K562 (cell line): ENCODE data around the gene FRMD4A. TPM values are rescaled to one million over a fixed set of nuclear protein-coding genes. Genes with fewer than 3 reads are reported as not detected.

Source experiments
- GATA2 ChIP-seq: sonication (generic); formaldehyde crosslinking; IDR thresholded peaks from 2 replicates; pipeline ENCODE4 v1.4.0; 2020; ENCODE audit warnings: mild to moderate bottlenecking, missing genetic modification reagents
- PHTF2 ChIP-seq: fragments of 250-450 bp; sonication (Bioruptor Pico); IDR thresholded peaks from 2 replicates; pipeline ENCODE4 v1.5.0; 2021; ENCODE audit warnings: mild to moderate bottlenecking
- PTRF ChIP-seq: fragments of 450-650 bp; IDR thresholded peaks from 2 replicates; pipeline ENCODE4 v1.6.1; 2016; ENCODE audit warnings: mild to moderate bottlenecking, missing genetic modification characterization, missing compliant biosample characterization
- polyA plus RNA-seq, 8 experiments: library from polyadenylated mRNA; depleted of rRNA in 4 of 8; stranded (reverse) in 5 of 8; unstranded in 3 of 8; fragments of >200 nt; fragmentation: Nextera tagmentation in 2 of 8; fragmentation: Illumina TruSeq in 1 of 8; extraction: Ambion mirVana in 2 of 8; extraction: Trizol in 1 of 8; gene quantifications; 2 replicates each; pipeline versions ENCODE4 v1.2.1 to v1.2.3, GENCODE V29; 2011 to 2014; ENCODE audit warnings: inconsistent platforms in 1 of 8, missing spikeins in 1 of 8
- total RNA-seq, 7 experiments: library from RNA; depleted of rRNA in 6 of 7; stranded (reverse); fragments of >200 nt in 6 of 7; fragmentation: Illumina TruSeq in 2 of 7; extraction: Trizol in 2 of 7; gene quantifications; 2 replicates each; pipeline versions ENCODE4 v1.2.1 to v1.2.3, GENCODE V29; 2011 to 2021; ENCODE audit warnings: low replicate concordance in 1 of 7
- TF ChIP-seq, protein P1 (sequence below): fragments of 450-650 bp; IDR thresholded peaks from 2 replicates; pipeline ENCODE4 v1.6.1; 2018; ENCODE audit not compliant: partially characterized antibody
- TF ChIP-seq, protein P2 (sequence below): fragments of 200-600 bp; sonication (generic); IDR thresholded peaks from one replicate; pipeline ENCODE4 v1.6.1; 2012; ENCODE audit warnings: mild to moderate bottlenecking, low read depth, low read length, inconsistent platforms
- TF ChIP-seq, protein P3 (sequence below), 3 experiments: IDR thresholded peaks in 2 of 3; conservative IDR thresholded peaks in 1 of 3; 2 replicates each; pipeline ENCODE4 v1.5.1; 2011 to 2012; ENCODE audit warnings: low read length in 3 of 3, mild to moderate bottlenecking in 3 of 3, control low read depth in 2 of 3, improper control_type of control experiment in 1 of 3, inconsistent platforms in 1 of 3, low read depth in 1 of 3, mixed read lengths in 1 of 3, moderate library complexity in 1 of 3; ENCODE audit not compliant: insufficient read depth in 2 of 3
- TF ChIP-seq, protein P4 (sequence below): fragments of 450-650 bp; formaldehyde crosslinking; IDR thresholded peaks from 2 replicates; pipeline ENCODE4 v1.4.0; 2020; ENCODE audit warnings: mild to moderate bottlenecking, moderate library complexity

FRMD4A gene
- total and polyA plus RNA-seq, 9 of the 15 experiments (the other 6 are each of a cell fraction or from before 2014, with no cell fraction given) = 0.80 to 5.2 (median 3.0) TPM

DNA sequence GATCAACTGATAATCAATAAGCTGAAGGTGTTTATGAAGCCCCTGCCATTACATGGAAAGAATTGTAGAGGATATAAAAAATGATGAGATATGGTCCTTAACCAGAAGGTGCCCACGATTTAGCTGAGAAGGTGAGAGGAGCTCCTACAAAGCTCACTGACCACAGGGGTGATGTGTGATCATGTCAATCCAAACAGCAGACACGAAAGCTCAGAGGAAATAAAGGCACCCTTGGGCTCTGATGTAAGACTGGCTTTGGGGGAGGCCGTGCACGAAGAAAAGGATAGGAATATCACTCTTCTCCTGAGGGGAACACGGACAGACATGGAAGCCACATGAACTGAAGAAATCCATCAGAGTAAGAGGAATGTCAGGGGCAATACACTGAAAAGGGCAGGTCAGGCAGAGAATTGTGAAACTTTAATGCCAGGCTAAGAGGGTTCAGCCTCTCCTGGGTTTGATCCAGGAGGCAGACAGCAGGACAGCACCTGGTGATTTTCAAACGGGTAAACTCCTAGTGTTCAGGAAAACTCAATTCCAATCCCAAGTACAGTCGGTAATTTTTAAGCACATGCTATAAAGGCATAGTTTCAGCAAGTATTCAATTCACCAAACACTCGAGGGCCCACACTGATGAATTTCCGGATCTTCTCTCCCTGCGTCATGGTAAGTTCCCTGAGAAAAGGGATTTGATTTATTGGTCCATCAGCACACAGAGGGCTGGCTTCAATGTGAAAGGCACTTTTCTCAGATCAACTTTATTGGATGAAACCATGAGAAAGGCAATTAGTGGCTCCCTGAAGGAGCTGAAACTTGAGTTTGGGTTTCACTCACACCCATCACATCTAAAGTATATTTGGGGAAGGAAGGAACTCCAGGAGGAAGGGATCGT, 580.2 kb downstream of the FRMD4A start (continued):
- TF ChIP-seq, protein P1, sequence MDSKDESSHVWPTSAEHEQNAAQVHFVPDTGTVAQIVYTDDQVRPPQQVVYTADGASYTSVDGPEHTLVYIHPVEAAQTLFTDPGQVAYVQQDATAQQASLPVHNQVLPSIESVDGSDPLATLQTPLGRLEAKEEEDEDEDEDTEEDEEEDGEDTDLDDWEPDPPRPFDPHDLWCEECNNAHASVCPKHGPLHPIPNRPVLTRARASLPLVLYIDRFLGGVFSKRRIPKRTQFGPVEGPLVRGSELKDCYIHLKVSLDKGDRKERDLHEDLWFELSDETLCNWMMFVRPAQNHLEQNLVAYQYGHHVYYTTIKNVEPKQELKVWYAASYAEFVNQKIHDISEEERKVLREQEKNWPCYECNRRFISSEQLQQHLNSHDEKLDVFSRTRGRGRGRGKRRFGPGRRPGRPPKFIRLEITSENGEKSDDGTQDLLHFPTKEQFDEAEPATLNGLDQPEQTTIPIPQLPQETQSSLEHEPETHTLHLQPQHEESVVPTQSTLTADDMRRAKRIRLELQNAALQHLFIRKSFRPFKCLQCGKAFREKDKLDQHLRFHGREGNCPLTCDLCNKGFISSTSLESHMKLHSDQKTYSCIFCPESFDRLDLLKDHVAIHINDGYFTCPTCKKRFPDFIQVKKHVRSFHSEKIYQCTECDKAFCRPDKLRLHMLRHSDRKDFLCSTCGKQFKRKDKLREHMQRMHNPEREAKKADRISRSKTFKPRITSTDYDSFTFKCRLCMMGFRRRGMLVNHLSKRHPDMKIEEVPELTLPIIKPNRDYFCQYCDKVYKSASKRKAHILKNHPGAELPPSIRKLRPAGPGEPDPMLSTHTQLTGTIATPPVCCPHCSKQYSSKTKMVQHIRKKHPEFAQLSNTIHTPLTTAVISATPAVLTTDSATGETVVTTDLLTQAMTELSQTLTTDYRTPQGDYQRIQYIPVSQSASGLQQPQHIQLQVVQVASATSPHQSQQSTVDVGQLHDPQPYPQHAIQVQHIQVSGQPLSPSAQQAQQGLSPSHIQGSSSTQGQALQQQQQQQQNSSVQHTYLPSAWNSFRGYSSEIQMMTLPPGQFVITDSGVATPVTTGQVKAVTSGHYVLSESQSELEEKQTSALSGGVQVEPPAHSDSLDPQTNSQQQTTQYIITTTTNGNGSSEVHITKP = no peak
- TF ChIP-seq, protein P2, sequence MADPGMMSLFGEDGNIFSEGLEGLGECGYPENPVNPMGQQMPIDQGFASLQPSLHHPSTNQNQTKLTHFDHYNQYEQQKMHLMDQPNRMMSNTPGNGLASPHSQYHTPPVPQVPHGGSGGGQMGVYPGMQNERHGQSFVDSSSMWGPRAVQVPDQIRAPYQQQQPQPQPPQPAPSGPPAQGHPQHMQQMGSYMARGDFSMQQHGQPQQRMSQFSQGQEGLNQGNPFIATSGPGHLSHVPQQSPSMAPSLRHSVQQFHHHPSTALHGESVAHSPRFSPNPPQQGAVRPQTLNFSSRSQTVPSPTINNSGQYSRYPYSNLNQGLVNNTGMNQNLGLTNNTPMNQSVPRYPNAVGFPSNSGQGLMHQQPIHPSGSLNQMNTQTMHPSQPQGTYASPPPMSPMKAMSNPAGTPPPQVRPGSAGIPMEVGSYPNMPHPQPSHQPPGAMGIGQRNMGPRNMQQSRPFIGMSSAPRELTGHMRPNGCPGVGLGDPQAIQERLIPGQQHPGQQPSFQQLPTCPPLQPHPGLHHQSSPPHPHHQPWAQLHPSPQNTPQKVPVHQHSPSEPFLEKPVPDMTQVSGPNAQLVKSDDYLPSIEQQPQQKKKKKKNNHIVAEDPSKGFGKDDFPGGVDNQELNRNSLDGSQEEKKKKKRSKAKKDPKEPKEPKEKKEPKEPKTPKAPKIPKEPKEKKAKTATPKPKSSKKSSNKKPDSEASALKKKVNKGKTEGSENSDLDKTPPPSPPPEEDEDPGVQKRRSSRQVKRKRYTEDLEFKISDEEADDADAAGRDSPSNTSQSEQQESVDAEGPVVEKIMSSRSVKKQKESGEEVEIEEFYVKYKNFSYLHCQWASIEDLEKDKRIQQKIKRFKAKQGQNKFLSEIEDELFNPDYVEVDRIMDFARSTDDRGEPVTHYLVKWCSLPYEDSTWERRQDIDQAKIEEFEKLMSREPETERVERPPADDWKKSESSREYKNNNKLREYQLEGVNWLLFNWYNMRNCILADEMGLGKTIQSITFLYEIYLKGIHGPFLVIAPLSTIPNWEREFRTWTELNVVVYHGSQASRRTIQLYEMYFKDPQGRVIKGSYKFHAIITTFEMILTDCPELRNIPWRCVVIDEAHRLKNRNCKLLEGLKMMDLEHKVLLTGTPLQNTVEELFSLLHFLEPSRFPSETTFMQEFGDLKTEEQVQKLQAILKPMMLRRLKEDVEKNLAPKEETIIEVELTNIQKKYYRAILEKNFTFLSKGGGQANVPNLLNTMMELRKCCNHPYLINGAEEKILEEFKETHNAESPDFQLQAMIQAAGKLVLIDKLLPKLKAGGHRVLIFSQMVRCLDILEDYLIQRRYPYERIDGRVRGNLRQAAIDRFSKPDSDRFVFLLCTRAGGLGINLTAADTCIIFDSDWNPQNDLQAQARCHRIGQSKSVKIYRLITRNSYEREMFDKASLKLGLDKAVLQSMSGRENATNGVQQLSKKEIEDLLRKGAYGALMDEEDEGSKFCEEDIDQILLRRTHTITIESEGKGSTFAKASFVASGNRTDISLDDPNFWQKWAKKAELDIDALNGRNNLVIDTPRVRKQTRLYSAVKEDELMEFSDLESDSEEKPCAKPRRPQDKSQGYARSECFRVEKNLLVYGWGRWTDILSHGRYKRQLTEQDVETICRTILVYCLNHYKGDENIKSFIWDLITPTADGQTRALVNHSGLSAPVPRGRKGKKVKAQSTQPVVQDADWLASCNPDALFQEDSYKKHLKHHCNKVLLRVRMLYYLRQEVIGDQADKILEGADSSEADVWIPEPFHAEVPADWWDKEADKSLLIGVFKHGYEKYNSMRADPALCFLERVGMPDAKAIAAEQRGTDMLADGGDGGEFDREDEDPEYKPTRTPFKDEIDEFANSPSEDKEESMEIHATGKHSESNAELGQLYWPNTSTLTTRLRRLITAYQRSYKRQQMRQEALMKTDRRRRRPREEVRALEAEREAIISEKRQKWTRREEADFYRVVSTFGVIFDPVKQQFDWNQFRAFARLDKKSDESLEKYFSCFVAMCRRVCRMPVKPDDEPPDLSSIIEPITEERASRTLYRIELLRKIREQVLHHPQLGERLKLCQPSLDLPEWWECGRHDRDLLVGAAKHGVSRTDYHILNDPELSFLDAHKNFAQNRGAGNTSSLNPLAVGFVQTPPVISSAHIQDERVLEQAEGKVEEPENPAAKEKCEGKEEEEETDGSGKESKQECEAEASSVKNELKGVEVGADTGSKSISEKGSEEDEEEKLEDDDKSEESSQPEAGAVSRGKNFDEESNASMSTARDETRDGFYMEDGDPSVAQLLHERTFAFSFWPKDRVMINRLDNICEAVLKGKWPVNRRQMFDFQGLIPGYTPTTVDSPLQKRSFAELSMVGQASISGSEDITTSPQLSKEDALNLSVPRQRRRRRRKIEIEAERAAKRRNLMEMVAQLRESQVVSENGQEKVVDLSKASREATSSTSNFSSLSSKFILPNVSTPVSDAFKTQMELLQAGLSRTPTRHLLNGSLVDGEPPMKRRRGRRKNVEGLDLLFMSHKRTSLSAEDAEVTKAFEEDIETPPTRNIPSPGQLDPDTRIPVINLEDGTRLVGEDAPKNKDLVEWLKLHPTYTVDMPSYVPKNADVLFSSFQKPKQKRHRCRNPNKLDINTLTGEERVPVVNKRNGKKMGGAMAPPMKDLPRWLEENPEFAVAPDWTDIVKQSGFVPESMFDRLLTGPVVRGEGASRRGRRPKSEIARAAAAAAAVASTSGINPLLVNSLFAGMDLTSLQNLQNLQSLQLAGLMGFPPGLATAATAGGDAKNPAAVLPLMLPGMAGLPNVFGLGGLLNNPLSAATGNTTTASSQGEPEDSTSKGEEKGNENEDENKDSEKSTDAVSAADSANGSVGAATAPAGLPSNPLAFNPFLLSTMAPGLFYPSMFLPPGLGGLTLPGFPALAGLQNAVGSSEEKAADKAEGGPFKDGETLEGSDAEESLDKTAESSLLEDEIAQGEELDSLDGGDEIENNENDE = no peak
- TF ChIP-seq PHTF2 (CRISPR knock-in tag) (no peak), PTRF (tag) (no peak), GATA2 (CRISPR knock-in tag) (no peak)
- TF ChIP-seq, protein P3, sequence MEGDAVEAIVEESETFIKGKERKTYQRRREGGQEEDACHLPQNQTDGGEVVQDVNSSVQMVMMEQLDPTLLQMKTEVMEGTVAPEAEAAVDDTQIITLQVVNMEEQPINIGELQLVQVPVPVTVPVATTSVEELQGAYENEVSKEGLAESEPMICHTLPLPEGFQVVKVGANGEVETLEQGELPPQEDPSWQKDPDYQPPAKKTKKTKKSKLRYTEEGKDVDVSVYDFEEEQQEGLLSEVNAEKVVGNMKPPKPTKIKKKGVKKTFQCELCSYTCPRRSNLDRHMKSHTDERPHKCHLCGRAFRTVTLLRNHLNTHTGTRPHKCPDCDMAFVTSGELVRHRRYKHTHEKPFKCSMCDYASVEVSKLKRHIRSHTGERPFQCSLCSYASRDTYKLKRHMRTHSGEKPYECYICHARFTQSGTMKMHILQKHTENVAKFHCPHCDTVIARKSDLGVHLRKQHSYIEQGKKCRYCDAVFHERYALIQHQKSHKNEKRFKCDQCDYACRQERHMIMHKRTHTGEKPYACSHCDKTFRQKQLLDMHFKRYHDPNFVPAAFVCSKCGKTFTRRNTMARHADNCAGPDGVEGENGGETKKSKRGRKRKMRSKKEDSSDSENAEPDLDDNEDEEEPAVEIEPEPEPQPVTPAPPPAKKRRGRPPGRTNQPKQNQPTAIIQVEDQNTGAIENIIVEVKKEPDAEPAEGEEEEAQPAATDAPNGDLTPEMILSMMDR (IDR thresholded peaks at IDR 0.05 in 2 of 3, conservative IDR thresholded peaks at IDR 0.05 in 1 of 3; ENCODE audit: insufficient read depth in 2 of 3, low read depth in 1 of 3, low read length in 3 of 3) = no peak
- TF ChIP-seq, protein P4, sequence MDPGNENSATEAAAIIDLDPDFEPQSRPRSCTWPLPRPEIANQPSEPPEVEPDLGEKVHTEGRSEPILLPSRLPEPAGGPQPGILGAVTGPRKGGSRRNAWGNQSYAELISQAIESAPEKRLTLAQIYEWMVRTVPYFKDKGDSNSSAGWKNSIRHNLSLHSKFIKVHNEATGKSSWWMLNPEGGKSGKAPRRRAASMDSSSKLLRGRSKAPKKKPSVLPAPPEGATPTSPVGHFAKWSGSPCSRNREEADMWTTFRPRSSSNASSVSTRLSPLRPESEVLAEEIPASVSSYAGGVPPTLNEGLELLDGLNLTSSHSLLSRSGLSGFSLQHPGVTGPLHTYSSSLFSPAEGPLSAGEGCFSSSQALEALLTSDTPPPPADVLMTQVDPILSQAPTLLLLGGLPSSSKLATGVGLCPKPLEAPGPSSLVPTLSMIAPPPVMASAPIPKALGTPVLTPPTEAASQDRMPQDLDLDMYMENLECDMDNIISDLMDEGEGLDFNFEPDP (CRISPR knock-in tag) = no peak
